ENCODE measurements around the gene HACD4.

- TF ChIP-seq CTCF (IDR thresholded peaks at IDR 0.05; ENCODE audit: extremely low read depth in 1 of 2, insufficient read depth in 1 of 2, low read depth in 1 of 2, low read length in 2 of 2) (no peak), MYC (IDR thresholded peaks at IDR 0.05; ENCODE audit: low read depth, low read length) (no peak), POLR2AphosphoS5 (IDR thresholded peaks at IDR 0.05; ENCODE audit: insufficient read depth, low read depth, low read length) (no peak)
Measured at GRCh38 chr9:20988671-20989315, 42.6 kb downstream of the HACD4 start.
